ENCODE measurements around the gene ANKDD1B. TPM values are rescaled to one million over a fixed set of nuclear protein-coding genes. Genes with fewer than 3 reads are reported as not detected.

Gene ANKDD1B
- total and polyA plus RNA-seq, 2 of the 8 experiments (the other 6 are each of a cell fraction or from before 2014, with no cell fraction given): 0.08 to 0.22 TPM

GRCh38 chr5:75677607-75678006, 66.4 kb downstream of the ANKDD1B start:
- no peak overlapping the region for H3K4me3 ChIP-seq (ENCODE audit: extremely low read depth in 1 of 4, insufficient read depth in 2 of 4, low read depth in 3 of 4, low read length in 4 of 4)
- no peak overlapping the region for H2BK5ac ChIP-seq (ENCODE audit: low read depth, low read length)
- no peak overlapping the region for H3K56ac ChIP-seq (replicated peaks; ENCODE audit: insufficient read length, low read depth, low read length)
- H4K20me1 ChIP-seq (replicated peaks in 1 of 2; ENCODE audit: control insufficient read depth in 1 of 2, insufficient read depth in 2 of 2, low read length in 2 of 2): no peaks in the 10 kb centered on the region
- H3K79me2 ChIP-seq (ENCODE audit: control insufficient read depth in 1 of 2, insufficient read depth in 2 of 2, low read length in 2 of 2): no peaks in the 10 kb centered on the region
- no peak overlapping the region for H3K23ac ChIP-seq (ENCODE audit: insufficient read length)
- no peak overlapping the region for H2BK20ac ChIP-seq (ENCODE audit: low read length)
- POLR2A ChIA-PET (ENCODE audit: partially characterized antibody): no interaction called here
- 90% methylated on average over 1 of the region's 1 CpG; no CpG with 5 or more reads in 1 of the 2 experiments for WGBS, 2 experiments (ENCODE audit: extremely low coverage in 1 of 2, insufficient coverage in 1 of 2, insufficient read length in 1 of 2, insufficient replicate concordance in 2 of 2, low coverage in 1 of 2, low lambda C conversion rate in 2 of 2, missing lambda C conversion rate in 1 of 2)
- no peak overlapping the region for H3K4me2 ChIP-seq (ENCODE audit: insufficient read depth in 1 of 2, low read depth in 2 of 2, low read length in 2 of 2)
- no peaks in the 10 kb centered on the region for H3K4me1 ChIP-seq (replicated peaks in 1 of 4; ENCODE audit: control insufficient read depth in 3 of 4, insufficient read depth in 4 of 4, low read length in 3 of 4)
- no peaks in the 10 kb centered on the region for H3K27me3 ChIP-seq (replicated peaks in 1 of 4; ENCODE audit: control insufficient read depth in 3 of 4, extremely low read depth in 1 of 4, insufficient read depth in 3 of 4, low read length in 3 of 4)
- H2AFZ ChIP-seq (ENCODE audit: low read length): no peak overlapping the region
- FAIRE-seq (no peak), DNase-seq (ENCODE audit: low read depth in 1 of 2, low spot score in 2 of 2) (no peak)
- H3K27ac ChIP-seq (ENCODE audit: low read depth, low read length): no peak overlapping the region
- H3K18ac ChIP-seq (ENCODE audit: extremely low read depth, low read length): no peak overlapping the region
- no peak overlapping the region for H2AK5ac ChIP-seq (ENCODE audit: low read depth, low read length)
- H4K5ac ChIP-seq (ENCODE audit: insufficient read length, low read depth, low read length): no peak overlapping the region
- no peaks in the 10 kb centered on the region for H3K79me1 ChIP-seq (ENCODE audit: low read depth, low read length)
- H3K14ac ChIP-seq (ENCODE audit: insufficient read length): no peak overlapping the region
- H2BK120ac ChIP-seq (replicated peaks; ENCODE audit: low read depth, low read length): no peak overlapping the region
- H4K8ac ChIP-seq (ENCODE audit: extremely low read depth, insufficient read depth, low read length): no peak overlapping the region
- H3K23me2 ChIP-seq (ENCODE audit: low read depth, low read length): no peaks in the 10 kb centered on the region
- no peak overlapping the region for H3K4ac ChIP-seq (replicated peaks; ENCODE audit: insufficient read length, low read depth, low read length)
- TF ChIP-seq RAD21 (IDR thresholded peaks at IDR 0.05 in 1 of 2, conservative IDR thresholded peaks at IDR 0.05 in 1 of 2; ENCODE audit: low read depth in 2 of 2, low read length in 2 of 2) (no peak), SUZ12 (IDR thresholded peaks at IDR 0.05; ENCODE audit: low read length) (no peak), CBX5 (IDR thresholded peaks at IDR 0.05; ENCODE audit: low read depth, low read length) (no peak), TAF7 (optimal IDR thresholded peaks at IDR 0.05; ENCODE audit: borderline replicate concordance, low read depth, low read length) (no peak), PHF8 (conservative IDR thresholded peaks at IDR 0.05; ENCODE audit: low read depth, low read length) (no peak), POU5F1 (IDR thresholded peaks at IDR 0.05; ENCODE audit: low read depth, low read length) (no peak), TBP (IDR thresholded peaks at IDR 0.05; ENCODE audit: low read depth, low read length) (no peak), SP4 (IDR thresholded peaks at IDR 0.05; ENCODE audit: low read length) (no peak), BACH1 (IDR thresholded peaks at IDR 0.05; ENCODE audit: low read length) (no peak), POLR2AphosphoS5 (IDR thresholded peaks at IDR 0.05; ENCODE audit: low read depth, low read length) (no peak), MAX (IDR thresholded peaks at IDR 0.05) (no peak)
- CTCF ChIA-PET (ENCODE audit: partially characterized antibody): interaction anchor here (0.7 to 2.8 kb wide), 2 partner anchors 13 to 21 kb away, joined by 3 to 8 read pairs; no protein-coding TSS in a partner anchor
- no peak overlapping the region for H2BK12ac ChIP-seq (ENCODE audit: low read depth, low read length)
- no peak overlapping the region for H3K9ac ChIP-seq (replicated peaks in 1 of 4; ENCODE audit: extremely low read depth in 1 of 4, low read depth in 3 of 4, low read length in 3 of 4)
- H3K9me3 ChIP-seq (ENCODE audit: insufficient read depth in 2 of 2, low read depth in 1 of 2, low read length in 1 of 2): no peaks in the 10 kb centered on the region
- no peak overlapping the region for H4K91ac ChIP-seq (replicated peaks; ENCODE audit: insufficient read length, low read length)
- no peak overlapping the region for H2BK15ac ChIP-seq (ENCODE audit: low read length)
- H3K36me3 ChIP-seq (ENCODE audit: control insufficient read depth in 2 of 4, insufficient read depth in 4 of 4, low read length in 3 of 4): peaks cover 0 to 3% (median 1%) of the 10 kb centered on the region in 4 experiments; a peak in 2 of 8 replicates

All from H1 (cell line).